ENCODE data around the gene SPAG5. TPM values are rescaled to one million over a fixed set of nuclear protein-coding genes. Genes with fewer than 3 reads are reported as not detected.

The SPAG5 gene
- total RNA-seq, 4 donors from 2014 or later, result 0.83 to 1.7 (median 0.97) TPM

DNA sequence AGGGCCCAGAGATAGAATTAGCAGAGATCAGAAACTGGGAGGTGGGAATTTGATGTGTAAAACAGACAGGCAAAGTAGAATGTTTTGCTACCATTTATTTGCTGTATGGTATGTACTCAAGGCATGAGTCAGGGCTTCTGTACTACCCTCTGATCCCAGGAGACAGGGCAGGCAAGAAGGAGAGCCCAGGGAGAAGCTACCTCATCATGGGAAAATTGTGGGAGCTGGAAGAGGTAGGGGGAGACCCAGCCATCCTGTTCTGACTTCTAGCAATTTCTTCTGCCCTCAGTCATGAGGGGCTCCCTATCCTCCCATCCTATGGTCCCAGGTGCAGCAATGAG is 25.8 kb downstream of the SPAG5 start:
- DNase-seq (ENCODE audit: extremely low spot score), result no peak
- Histone ChIP-seq H3K4me1 (peaks cover 40 to 58% (median 48%) of the 10 kb centered on the region in 4 donors), H3K36me3 (peaks cover 0 to 4% (median 0%) of the 10 kb centered on the region in 4 donors), H3K4me3 (no peak overlapping the region), H3K27ac (replicated peaks in 1 of 4) (no peak overlapping the region), H3K27me3 (no peaks in the 10 kb centered on the region), H3K9me3 (no peaks in the 10 kb centered on the region)
- TF ChIP-seq POLR2A (IDR thresholded peaks at IDR 0.05; ENCODE audit: low read depth), result no peak
- TF ChIP-seq, protein P1, sequence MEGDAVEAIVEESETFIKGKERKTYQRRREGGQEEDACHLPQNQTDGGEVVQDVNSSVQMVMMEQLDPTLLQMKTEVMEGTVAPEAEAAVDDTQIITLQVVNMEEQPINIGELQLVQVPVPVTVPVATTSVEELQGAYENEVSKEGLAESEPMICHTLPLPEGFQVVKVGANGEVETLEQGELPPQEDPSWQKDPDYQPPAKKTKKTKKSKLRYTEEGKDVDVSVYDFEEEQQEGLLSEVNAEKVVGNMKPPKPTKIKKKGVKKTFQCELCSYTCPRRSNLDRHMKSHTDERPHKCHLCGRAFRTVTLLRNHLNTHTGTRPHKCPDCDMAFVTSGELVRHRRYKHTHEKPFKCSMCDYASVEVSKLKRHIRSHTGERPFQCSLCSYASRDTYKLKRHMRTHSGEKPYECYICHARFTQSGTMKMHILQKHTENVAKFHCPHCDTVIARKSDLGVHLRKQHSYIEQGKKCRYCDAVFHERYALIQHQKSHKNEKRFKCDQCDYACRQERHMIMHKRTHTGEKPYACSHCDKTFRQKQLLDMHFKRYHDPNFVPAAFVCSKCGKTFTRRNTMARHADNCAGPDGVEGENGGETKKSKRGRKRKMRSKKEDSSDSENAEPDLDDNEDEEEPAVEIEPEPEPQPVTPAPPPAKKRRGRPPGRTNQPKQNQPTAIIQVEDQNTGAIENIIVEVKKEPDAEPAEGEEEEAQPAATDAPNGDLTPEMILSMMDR (IDR thresholded peaks at IDR 0.05), result no peak
- TF ChIP-seq POLR2AphosphoS5 (IDR thresholded peaks at IDR 0.05), result no peak
- no peak for TF ChIP-seq EP300 (IDR thresholded peaks at IDR 0.05)
- intact Hi-C loops (cut with DNase I), result no loop called here

DNA sequence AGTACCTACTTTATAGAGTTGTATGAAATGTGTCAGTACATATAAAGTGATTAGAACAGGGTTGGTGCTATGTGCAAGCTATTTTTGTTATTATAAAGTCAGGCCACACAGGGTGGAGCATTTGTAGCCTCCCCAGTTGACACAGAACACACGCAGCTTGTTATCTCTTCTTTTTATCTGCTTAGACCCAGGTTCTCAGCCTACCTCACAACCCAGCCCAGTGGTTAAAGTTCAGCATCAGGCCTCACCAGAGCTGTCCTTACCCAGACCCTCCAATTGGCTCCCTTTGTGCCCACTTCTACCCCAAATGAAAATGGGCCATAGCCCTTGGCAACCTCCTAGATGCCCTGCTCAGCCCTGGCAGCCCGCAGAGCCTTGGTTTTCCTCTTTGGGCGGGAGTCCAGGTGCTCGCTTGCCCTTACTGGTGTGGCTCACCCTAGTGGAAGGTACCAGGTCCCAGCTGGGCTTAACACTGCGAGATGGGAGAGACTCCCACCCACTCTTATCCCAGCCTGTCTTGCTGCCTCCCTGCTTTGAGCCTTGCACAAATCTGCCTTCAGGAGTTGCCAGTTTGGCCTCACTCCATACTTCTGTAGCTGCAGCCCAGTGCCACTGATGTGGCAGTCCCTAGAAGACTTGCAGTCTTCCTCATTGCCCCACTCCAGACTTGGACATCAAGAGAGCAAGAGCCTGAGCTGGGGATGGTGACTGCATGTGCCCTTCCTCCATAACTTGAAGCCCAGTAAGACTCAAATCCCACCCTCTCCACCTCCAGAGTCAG is 26.4 kb downstream of the SPAG5 start:
- Histone ChIP-seq H3K4me3 (peak overlapping the region; percentile 76 to 92 (median 86)), H3K27ac (replicated peaks in 1 of 4) (peak overlapping the region; percentile 73 to 88 (median 78)), H3K27me3 (no peaks in the 10 kb centered on the region), H3K36me3 (peaks cover 0 to 4% (median 0%) of the 10 kb centered on the region in 4 donors), H3K4me1 (peaks cover 40 to 56% (median 47%) of the 10 kb centered on the region in 4 donors), H3K9me3 (no peaks in the 10 kb centered on the region)
- intact Hi-C loops (cut with DNase I), result no loop called here
- 68% methylated on average over 3 of the region's 5 CpGs for WGBS
- no peak for DNase-seq (ENCODE audit: extremely low spot score)
- TF ChIP-seq, protein P1 (IDR thresholded peaks at IDR 0.05), result no peak
- TF ChIP-seq POLR2AphosphoS5 (IDR thresholded peaks at IDR 0.05), result no peak
- no peak for TF ChIP-seq POLR2A (IDR thresholded peaks at IDR 0.05; ENCODE audit: low read depth)
- no peak for TF ChIP-seq EP300 (IDR thresholded peaks at IDR 0.05)

DNA sequence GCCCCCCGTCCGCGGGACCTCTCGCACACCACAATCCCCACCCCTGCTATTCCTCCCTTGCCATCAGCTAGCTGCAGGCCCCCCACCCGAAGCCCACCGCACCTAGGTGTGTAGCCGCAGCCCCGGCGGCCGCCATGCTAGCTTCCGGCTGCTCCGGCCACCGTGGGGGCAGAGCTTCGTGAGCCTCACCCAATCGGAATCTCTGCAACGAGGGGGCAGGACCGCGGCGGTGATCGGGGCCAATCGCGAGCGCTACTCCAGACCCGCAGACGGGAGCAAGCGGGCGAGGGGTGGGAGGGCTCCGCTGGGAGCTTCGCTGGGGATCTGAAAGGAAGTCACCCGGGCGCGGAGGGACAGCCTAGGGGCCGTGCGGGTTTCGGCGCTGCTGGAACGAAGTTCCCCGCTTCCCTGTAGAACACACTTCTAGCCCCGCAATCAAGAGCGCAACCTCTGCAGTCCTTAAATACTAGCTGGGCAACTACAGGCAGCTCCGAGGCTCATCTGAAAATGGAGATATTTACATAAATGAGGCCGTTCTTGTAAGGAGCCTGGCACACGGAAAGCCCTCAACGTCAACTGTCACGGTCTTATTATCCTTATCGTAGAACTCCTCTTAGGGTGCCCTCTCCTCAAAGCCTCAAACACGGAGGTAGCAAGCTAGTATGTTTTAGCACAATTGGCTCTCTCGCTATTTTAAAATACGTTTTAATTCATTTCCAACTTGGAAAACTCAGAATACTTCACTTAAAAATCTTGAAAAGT is 27.3 kb downstream of the SPAG5 start, which contains the start of gene PIGS:
Gene PIGS (minus strand): TSS at position 164 of the 762 bp plus-strand sequence. CDS start 28 bp downstream, at position 136.
- Histone ChIP-seq H3K36me3 (peaks cover 0 to 5% (median 2%) of the 10 kb centered on the region in 4 donors), H3K9me3 (no peaks in the 10 kb centered on the region), H3K4me3 (peak within 1 kb of the TSS; percentile 76 to 92 (median 86)), H3K27ac (replicated peaks in 1 of 4) (peak within 1 kb of the TSS; percentile 73 to 88 (median 78)), H3K4me1 (peaks cover 34 to 47% (median 40%) of the 10 kb centered on the region in 4 donors), H3K27me3 (no peaks in the 10 kb centered on the region)
- peak; percentile 99 for DNase-seq (ENCODE audit: extremely low spot score)
- WGBS, result under 1% methylated on average over 8 of the region's 49 CpGs
- intact Hi-C loops (cut with DNase I), result no loop called here
- TF ChIP-seq POLR2AphosphoS5 (IDR thresholded peaks at IDR 0.05) (peak; percentile 90 to 93), POLR2A (IDR thresholded peaks at IDR 0.05; ENCODE audit: low read depth) (peak; percentile 21), EP300 (IDR thresholded peaks at IDR 0.05) (no peak)
- TF ChIP-seq, protein P1 (IDR thresholded peaks at IDR 0.05), result no peak

DNA sequence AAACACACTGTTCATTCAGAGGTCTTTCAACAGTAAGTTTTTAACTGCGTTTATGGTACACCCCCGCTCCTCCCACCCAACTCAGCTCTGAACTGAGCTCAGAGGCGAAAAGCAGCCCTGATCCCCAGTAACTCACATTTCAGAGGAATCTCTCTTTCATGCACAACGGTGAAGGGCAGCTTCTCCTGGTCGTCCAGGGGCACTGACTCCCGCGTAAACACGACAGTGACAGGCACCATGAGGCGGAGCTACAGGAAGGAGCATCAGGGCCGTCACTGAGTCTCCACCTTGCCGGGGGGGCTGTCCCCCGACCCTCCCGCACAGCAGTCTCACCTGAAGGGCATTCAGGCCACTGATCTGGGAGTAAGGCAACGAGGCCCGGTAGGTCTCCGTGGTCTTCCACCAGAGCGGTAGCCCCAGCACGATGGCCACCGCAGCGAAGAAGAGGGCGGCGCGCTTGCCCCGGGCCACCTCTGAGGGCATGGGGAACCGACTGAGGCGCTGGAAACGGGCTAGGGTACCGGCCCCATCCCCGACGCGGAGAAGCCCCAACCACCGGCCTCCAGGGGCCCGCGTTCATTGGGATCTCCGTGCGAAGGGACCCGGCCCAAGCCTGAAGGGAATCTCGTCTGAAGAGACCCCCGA is 28.0 kb downstream of the SPAG5 start:
- no peaks in the 10 kb centered on the region for H3K27me3 ChIP-seq
- TF ChIP-seq POLR2AphosphoS5 (IDR thresholded peaks at IDR 0.05) (peak in 1 of 2 donors; percentile 10), EP300 (IDR thresholded peaks at IDR 0.05) (no peak), POLR2A (IDR thresholded peaks at IDR 0.05; ENCODE audit: low read depth) (no peak)
- TF ChIP-seq, protein P1 (IDR thresholded peaks at IDR 0.05), result no peak
- H3K27ac ChIP-seq (replicated peaks in 1 of 4), result peak overlapping the region; percentile 73 to 88 (median 78)
- intact Hi-C loops (cut with DNase I), result no loop called here
- no peaks in the 10 kb centered on the region for H3K9me3 ChIP-seq
- H3K4me1 ChIP-seq, result peaks cover 29 to 43% (median 36%) of the 10 kb centered on the region in 4 donors
- H3K4me3 ChIP-seq, result peak overlapping the region; percentile 76 to 92 (median 86)
- WGBS, result 4% methylated on average over 9 of the region's 39 CpGs
- no peak for DNase-seq (ENCODE audit: extremely low spot score)
- peaks cover 0 to 9% (median 2%) of the 10 kb centered on the region in 4 donors for H3K36me3 ChIP-seq

Measured in esophagus muscularis mucosa (tissue), 4 donors.